ENCODE data around the gene ZNF507. TPM values are rescaled to one million over a fixed set of nuclear protein-coding genes. Genes with fewer than 3 reads are reported as not detected.

ZNF507 gene
- total RNA-seq (35.5 TPM), polyA plus RNA-seq (8.9 TPM)

GRCh38 chr19:32345261-32346207 lies at the start of gene ZNF507:
Gene ZNF507 (plus strand): TSS chr19:32345610. CDS start chr19:32352831, 7,221 bp downstream.
- peak within 1 kb of the TSS; percentile 59 for H3K27ac ChIP-seq (ENCODE audit: low read depth)
- no peaks in the 10 kb centered on the region for H3K4me1 ChIP-seq (ENCODE audit: insufficient read depth)
- WGBS, result 3% methylated on average over 72 of the region's 72 CpGs
- H3K36me3 ChIP-seq (ENCODE audit: insufficient read depth), result no peaks in the 10 kb centered on the region
- peak within 1 kb of the TSS; percentile 65 for H3K4me3 ChIP-seq (ENCODE audit: low read depth, low read length)
- peak; percentile 59 for DNase-seq (ENCODE audit: extremely low spot score)

GRCh38 chr19:32296694-32297093 lies 48.7 kb upstream of the ZNF507 start:
- no peaks in the 10 kb centered on the region for H3K36me3 ChIP-seq (ENCODE audit: insufficient read depth)
- DNase-seq (ENCODE audit: extremely low spot score), result no peak
- 97% methylated on average over 1 of the region's 1 CpG for WGBS
- no peak overlapping the region for H3K4me3 ChIP-seq (ENCODE audit: low read depth, low read length)
- H3K4me1 ChIP-seq (ENCODE audit: insufficient read depth), result no peaks in the 10 kb centered on the region
- H3K27ac ChIP-seq (ENCODE audit: low read depth), result no peak overlapping the region

DNA sequence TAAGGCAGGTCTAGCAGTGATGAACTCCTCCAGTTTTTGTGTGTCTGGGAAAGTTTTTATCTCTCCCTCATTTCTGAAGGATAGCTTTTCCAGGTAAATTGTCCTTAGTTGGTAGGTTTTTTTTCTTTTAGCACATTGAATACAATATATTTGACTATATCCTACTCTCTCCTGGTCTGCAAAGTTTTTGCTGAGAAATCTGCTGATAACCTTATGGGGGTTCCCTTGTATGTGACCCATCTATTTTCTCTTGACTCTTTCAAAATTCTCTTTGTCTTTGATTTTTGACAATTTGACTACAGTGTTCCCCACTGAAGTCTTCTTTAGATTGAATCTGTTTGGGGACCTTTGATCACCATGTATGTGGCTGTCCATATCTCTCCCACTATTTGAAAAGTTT lies 42.6 kb upstream of the ZNF507 start:
- DNase-seq (ENCODE audit: extremely low spot score), result no peak
- H3K4me1 ChIP-seq (ENCODE audit: insufficient read depth), result no peaks in the 10 kb centered on the region
- no peaks in the 10 kb centered on the region for H3K36me3 ChIP-seq (ENCODE audit: insufficient read depth)
- no peak overlapping the region for H3K4me3 ChIP-seq (ENCODE audit: low read depth, low read length)
- no peak overlapping the region for H3K27ac ChIP-seq (ENCODE audit: low read depth)

DNA sequence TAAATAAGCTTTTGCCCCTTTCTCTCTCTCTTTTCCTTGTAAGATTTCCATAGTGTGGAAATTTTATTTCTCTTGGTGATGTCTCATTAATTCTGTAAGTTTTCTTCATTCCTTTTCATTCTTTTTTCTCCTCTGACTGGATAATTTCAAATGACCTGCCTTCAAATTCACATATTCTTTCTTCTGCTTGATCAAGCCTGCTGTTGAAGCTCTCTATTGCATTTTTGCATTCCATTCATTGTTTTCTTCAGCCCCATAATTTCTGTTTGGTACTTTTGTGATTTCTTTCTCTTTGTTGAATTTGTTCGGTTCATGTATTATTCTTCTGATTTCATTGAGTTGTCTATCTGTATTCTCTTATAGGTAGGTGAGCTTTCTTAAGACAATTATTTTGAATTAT lies 42.2 kb upstream of the ZNF507 start:
- no peaks in the 10 kb centered on the region for H3K36me3 ChIP-seq (ENCODE audit: insufficient read depth)
- WGBS, result 94% methylated on average over 1 of the region's 1 CpG
- no peak overlapping the region for H3K27ac ChIP-seq (ENCODE audit: low read depth)
- no peaks in the 10 kb centered on the region for H3K4me1 ChIP-seq (ENCODE audit: insufficient read depth)
- DNase-seq (ENCODE audit: extremely low spot score), result no peak
- no peak overlapping the region for H3K4me3 ChIP-seq (ENCODE audit: low read depth, low read length)

DNA sequence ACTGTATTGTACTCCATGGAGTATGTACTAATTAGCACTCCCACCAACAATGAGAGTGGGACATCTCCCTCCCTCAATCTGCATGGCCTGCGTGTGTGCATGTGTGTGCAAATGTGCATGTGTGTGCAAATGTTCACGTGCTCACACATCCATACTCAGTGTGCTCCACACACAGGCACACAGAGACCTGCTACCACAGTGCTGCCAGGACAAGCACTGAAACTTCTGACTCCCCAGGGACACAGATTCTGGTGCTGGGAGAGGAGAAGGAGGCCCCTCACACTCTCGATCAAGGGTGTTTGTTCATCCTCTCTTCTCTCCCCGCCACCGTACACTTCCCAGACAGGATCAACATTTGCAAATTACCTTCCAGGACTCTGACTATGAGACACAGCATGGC lies 37.8 kb upstream of the ZNF507 start:
- WGBS, result 89% methylated on average over 5 of the region's 5 CpGs
- no peaks in the 10 kb centered on the region for H3K36me3 ChIP-seq (ENCODE audit: insufficient read depth)
- no peak for DNase-seq (ENCODE audit: extremely low spot score)
- no peak overlapping the region for H3K4me3 ChIP-seq (ENCODE audit: low read depth, low read length)
- H3K4me1 ChIP-seq (ENCODE audit: insufficient read depth), result no peaks in the 10 kb centered on the region
- H3K27ac ChIP-seq (ENCODE audit: low read depth), result no peak overlapping the region

DNA sequence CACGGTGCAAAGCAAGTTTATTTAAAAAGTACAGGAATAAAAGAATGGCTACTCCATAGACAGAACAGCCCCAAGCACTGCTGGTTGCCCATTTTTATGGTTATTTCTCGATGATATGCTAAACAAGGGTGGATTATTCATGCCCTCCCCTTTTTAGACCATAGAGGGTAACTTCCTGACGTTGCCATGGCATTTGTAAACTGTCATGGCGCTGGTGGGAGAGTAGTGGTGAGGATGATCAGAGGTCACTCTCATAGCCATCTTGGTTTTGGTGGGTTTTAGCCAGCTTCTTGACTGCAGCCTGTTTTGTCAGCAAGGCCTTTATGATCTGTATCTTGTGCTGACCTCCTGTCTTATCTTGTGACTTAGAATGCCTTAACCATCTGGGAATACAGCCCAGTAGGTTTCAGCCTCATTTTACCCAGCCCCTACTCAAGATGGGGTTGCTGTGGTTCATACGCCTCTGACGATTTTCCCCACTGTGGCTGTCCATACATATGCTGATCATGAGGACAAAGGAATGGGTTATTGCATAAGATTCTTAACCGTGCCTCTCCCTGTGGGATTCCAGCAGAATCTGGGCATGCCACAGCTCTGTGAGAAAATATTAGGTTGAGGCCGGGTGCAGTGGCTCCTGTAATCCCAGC lies 36.9 kb upstream of the ZNF507 start:
- 60% methylated on average over 8 of the region's 8 CpGs for WGBS
- Histone ChIP-seq H3K27ac (ENCODE audit: low read depth) (no peak overlapping the region), H3K36me3 (ENCODE audit: insufficient read depth) (no peaks in the 10 kb centered on the region), H3K4me3 (ENCODE audit: low read depth, low read length) (no peak overlapping the region), H3K4me1 (ENCODE audit: insufficient read depth) (no peaks in the 10 kb centered on the region)
- DNase-seq (ENCODE audit: extremely low spot score), result no peak

DNA sequence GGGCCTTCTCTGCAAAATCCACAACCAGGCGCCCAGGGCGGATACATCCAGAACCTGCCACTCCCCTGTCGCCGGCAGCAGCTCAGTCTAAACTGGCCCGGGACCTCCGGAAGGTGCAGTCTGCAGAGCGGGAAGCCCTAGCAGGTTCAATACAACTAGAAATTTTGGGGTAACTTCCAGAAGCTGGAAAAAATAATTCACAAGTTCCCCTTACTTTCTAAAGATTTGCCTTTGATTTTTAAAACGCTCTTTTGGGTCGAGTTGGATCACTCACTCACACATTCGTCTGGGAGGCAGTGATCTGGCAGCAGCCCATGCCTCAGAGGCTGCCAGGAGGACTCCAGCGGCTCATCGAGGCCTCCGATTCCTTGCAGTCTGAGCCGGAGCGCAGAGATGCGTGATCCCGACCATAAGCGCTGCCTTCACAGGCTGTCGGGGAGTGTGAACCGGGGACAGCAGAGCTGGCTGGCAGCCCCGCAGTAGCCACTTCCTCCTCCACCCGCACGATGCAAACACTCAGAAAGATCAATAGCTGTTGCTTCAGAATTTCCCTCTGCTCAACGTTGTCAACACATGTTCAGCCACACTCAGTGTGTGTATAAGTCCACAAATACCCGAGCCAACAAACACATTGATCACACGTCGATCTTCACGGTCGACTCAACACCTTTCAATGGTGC lies 35.6 kb upstream of the ZNF507 start:
- H3K4me1 ChIP-seq (ENCODE audit: insufficient read depth), result no peaks in the 10 kb centered on the region
- no peak for DNase-seq (ENCODE audit: extremely low spot score)
- 66% methylated on average over 29 of the region's 29 CpGs for WGBS
- no peak overlapping the region for H3K27ac ChIP-seq (ENCODE audit: low read depth)
- no peaks in the 10 kb centered on the region for H3K36me3 ChIP-seq (ENCODE audit: insufficient read depth)
- no peak overlapping the region for H3K4me3 ChIP-seq (ENCODE audit: low read depth, low read length)

DNA sequence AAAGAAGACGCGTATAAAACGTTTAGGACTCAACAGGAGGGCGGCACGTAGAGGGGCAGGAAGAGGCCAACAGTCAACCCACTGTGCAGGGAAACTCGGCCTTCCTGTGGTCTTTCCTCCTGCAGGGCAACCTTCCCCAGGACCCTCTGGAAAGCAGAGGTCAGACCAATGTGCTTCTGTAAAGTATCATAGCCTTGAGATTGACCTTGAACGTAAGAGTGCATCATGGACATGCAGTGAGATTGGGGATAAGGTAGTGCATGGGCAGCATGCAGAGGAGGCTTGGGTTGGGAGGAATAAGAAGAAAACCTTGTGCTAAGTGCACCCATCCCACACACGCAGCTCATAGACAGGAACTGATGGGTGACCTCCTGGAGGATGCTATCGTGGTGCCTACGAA lies 34.0 kb upstream of the ZNF507 start:
- Histone ChIP-seq H3K4me3 (ENCODE audit: low read depth, low read length) (no peak overlapping the region), H3K27ac (ENCODE audit: low read depth) (no peak overlapping the region), H3K4me1 (ENCODE audit: insufficient read depth) (no peaks in the 10 kb centered on the region), H3K36me3 (ENCODE audit: insufficient read depth) (no peaks in the 10 kb centered on the region)
- DNase-seq (ENCODE audit: extremely low spot score), result no peak
- WGBS, result 90% methylated on average over 10 of the region's 10 CpGs

- no peak overlapping the region for H3K27ac ChIP-seq (ENCODE audit: low read depth)
- no peaks in the 10 kb centered on the region for H3K36me3 ChIP-seq (ENCODE audit: insufficient read depth)
- no peak for DNase-seq (ENCODE audit: extremely low spot score)
- H3K4me1 ChIP-seq (ENCODE audit: insufficient read depth), result no peaks in the 10 kb centered on the region
- H3K4me3 ChIP-seq (ENCODE audit: low read depth, low read length), result no peak overlapping the region
- WGBS, result 54% methylated on average over 6 of the region's 6 CpGs
Measured at GRCh38 chr19:32313569-32314265, 31.7 kb upstream of the ZNF507 start.

GRCh38 chr19:32316034-32316433 lies 29.4 kb upstream of the ZNF507 start:
- DNase-seq (ENCODE audit: extremely low spot score), result no peak
- whole genome bisulfite sequencing, result 78% methylated on average over 6 of the region's 6 CpGs
- no peak overlapping the region for H3K4me3 ChIP-seq (ENCODE audit: low read depth, low read length)
- no peaks in the 10 kb centered on the region for H3K4me1 ChIP-seq (ENCODE audit: insufficient read depth)
- H3K27ac ChIP-seq (ENCODE audit: low read depth), result no peak overlapping the region
- no peaks in the 10 kb centered on the region for H3K36me3 ChIP-seq (ENCODE audit: insufficient read depth)

DNA sequence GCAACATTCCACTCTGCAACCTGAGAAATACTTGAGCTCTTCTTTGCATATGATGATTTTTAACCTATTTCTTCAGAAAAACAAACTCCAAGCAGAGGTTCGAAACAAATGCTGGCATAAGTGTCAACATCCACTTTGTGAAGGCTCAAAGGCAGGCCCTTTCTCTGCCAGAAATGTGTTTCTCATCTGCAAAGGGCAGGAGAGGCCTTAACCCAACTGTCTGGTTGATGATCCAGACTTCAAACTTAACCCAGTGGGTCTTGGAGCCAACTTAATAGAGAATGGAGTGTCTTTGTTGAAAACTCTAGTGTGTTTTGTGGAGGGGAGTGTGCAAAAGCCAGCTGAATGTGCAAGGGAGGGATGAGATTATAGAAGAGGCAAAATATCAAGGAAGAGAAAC lies 28.3 kb upstream of the ZNF507 start:
- 47% methylated on average over 1 of the region's 1 CpG for WGBS
- H3K27ac ChIP-seq (ENCODE audit: low read depth), result no peak overlapping the region
- DNase-seq (ENCODE audit: extremely low spot score), result no peak
- H3K36me3 ChIP-seq (ENCODE audit: insufficient read depth), result no peaks in the 10 kb centered on the region
- no peaks in the 10 kb centered on the region for H3K4me1 ChIP-seq (ENCODE audit: insufficient read depth)
- H3K4me3 ChIP-seq (ENCODE audit: low read depth, low read length), result no peak overlapping the region

- Histone ChIP-seq H3K27ac (ENCODE audit: low read depth) (no peak overlapping the region), H3K36me3 (ENCODE audit: insufficient read depth) (no peaks in the 10 kb centered on the region), H3K4me3 (ENCODE audit: low read depth, low read length) (no peak overlapping the region), H3K4me1 (ENCODE audit: insufficient read depth) (no peaks in the 10 kb centered on the region)
- DNase-seq (ENCODE audit: extremely low spot score), result no peak
- WGBS, result 49% methylated on average over 5 of the region's 5 CpGs
Measured at GRCh38 chr19:32318884-32319520, 26.4 kb upstream of the ZNF507 start.

- Histone ChIP-seq H3K27ac (ENCODE audit: low read depth) (no peak overlapping the region), H3K4me3 (ENCODE audit: low read depth, low read length) (no peak overlapping the region), H3K4me1 (ENCODE audit: insufficient read depth) (no peaks in the 10 kb centered on the region), H3K36me3 (ENCODE audit: insufficient read depth) (no peaks in the 10 kb centered on the region)
- 87% methylated on average over 7 of the region's 7 CpGs for WGBS
- DNase-seq (ENCODE audit: extremely low spot score), result no peak
Measured at GRCh38 chr19:32322541-32322940, 22.9 kb upstream of the ZNF507 start.
